ENCODE data around the gene GPN1. TPM values are rescaled to one million over a fixed set of nuclear protein-coding genes. Genes with fewer than 3 reads are reported as not detected.

The GPN1 gene
- 44.6 and 48.5 TPM in 2 replicates for total RNA-seq (2012; rRNA removed)

GRCh38 chr2:27628767-27629709, at the start of gene GPN1, which contains the start of gene CCDC121:
Gene GPN1 (plus strand): TSS chr2:27629050. CDS start chr2:27629059, 9 bp downstream.
Gene CCDC121 (minus strand): TSS chr2:27629012. CDS start chr2:27627799, 1,213 bp downstream.
- H3K4me2 ChIP-seq (ENCODE audit: low read length) = peak within 1 kb of the TSS; percentile 87
- peaks cover 27% of the 10 kb centered on the region for H3K4me1 ChIP-seq (ENCODE audit: control insufficient read depth, insufficient read depth, low read length)
- peaks cover 34% of the 10 kb centered on the region for H3K36me3 ChIP-seq (ENCODE audit: insufficient read depth, low read length)
- peak within 1 kb of the TSS; percentile 96 for H3K9ac ChIP-seq (ENCODE audit: low read depth, low read length)
- no peaks in the 10 kb centered on the region for H3K9me3 ChIP-seq (replicated peaks; ENCODE audit: low read length)
- H3K4me3 ChIP-seq (ENCODE audit: low read length) = peak within 1 kb of the TSS; percentile 87
- no peaks in the 10 kb centered on the region for H3K27me3 ChIP-seq (ENCODE audit: control insufficient read depth, insufficient read depth, low read length)

- Histone ChIP-seq H3K4me2 (ENCODE audit: low read length) (no peak overlapping the region), H3K36me3 (ENCODE audit: insufficient read depth, low read length) (no peaks in the 10 kb centered on the region), H3K9me3 (replicated peaks; ENCODE audit: low read length) (peaks cover 15% of the 10 kb centered on the region), H3K4me3 (ENCODE audit: low read length) (no peak overlapping the region), H3K9ac (ENCODE audit: low read depth, low read length) (no peak overlapping the region), H3K27me3 (ENCODE audit: control insufficient read depth, insufficient read depth, low read length) (no peaks in the 10 kb centered on the region), H3K4me1 (ENCODE audit: control insufficient read depth, insufficient read depth, low read length) (peaks cover 18% of the 10 kb centered on the region)
Measured at GRCh38 chr2:27581417-27582128, 47.3 kb upstream of the GPN1 start.

DNA sequence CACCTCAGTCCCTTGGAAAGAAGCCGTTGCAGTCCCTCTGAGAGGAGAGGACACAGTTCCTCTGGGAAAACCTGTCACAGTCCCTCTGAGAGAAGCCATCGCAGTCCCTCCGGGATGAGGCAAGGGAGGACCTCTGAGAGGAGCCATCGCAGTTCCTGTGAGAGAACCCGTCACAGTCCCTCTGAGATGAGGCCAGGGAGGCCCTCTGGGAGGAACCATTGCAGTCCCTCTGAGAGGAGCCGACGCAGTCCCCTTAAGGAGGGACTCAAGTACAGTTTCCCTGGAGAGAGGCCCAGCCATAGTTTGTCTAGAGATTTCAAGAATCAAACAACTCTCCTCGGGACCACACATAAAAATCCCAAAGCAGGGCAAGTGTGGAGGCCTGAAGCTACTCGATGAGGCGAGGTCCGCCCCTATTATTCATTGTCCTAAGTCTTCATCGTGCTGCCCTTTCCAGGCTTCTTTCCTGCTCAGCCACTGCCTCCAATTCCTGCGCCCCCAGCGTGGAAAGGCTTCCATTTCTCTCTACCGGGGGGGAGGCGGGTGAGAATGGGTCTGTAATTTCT, 46.6 kb upstream of the GPN1 start:
- no peaks in the 10 kb centered on the region for H3K36me3 ChIP-seq (ENCODE audit: insufficient read depth, low read length)
- H3K4me3 ChIP-seq (ENCODE audit: low read length) = peak overlapping the region; percentile 74
- peaks cover 9% of the 10 kb centered on the region for H3K9me3 ChIP-seq (replicated peaks; ENCODE audit: low read length)
- peak overlapping the region; percentile 83 for H3K9ac ChIP-seq (ENCODE audit: low read depth, low read length)
- no peaks in the 10 kb centered on the region for H3K27me3 ChIP-seq (ENCODE audit: control insufficient read depth, insufficient read depth, low read length)
- H3K4me1 ChIP-seq (ENCODE audit: control insufficient read depth, insufficient read depth, low read length) = peaks cover 18% of the 10 kb centered on the region
- H3K4me2 ChIP-seq (ENCODE audit: low read length) = peak overlapping the region; percentile 92

DNA sequence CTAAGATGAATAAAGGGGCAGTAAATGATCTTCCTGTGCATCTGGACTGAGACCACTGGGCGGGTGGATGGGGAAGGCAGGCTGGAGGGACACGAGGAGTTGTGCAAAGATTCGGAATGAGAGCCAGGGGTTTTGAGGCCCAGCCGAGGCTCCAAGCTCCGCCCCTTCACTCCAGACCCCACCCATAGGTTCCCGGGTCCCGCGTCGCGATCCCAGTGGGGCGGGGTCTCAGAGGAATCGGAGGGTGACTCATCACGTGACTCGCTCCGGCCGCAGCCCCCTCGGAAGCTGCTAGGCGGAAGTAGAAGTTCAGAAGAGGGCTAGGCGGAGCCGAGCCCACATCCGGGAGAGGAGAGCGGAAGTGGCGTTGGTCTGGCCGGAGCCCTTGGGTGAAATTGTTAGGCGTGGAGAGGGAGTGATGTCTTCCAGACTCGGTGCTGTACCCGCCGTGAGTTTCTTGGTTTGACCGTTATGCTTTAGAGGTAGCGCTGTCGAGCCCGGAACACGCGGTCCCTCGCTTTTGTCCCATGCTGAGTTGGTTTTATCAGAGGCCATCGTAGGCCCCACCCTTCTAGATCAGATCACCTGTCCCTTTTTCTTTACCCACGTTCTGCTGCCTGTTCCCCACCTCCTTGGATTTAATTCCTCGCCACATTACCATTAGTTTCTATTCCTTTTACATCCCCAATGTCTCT, 46.0 kb upstream of the GPN1 start, which contains the start of gene ZNF512:
Gene ZNF512 (plus strand): TSS at position 348 of the 695 bp plus-strand sequence. CDS start 71 bp downstream, at position 419.
- H3K27me3 ChIP-seq (ENCODE audit: control insufficient read depth, insufficient read depth, low read length) = no peaks in the 10 kb centered on the region
- H3K4me3 ChIP-seq (ENCODE audit: low read length) = peak within 1 kb of the TSS; percentile 74
- no peaks in the 10 kb centered on the region for H3K36me3 ChIP-seq (ENCODE audit: insufficient read depth, low read length)
- H3K4me2 ChIP-seq (ENCODE audit: low read length) = peak within 1 kb of the TSS; percentile 92
- peaks cover 5% of the 10 kb centered on the region for H3K9me3 ChIP-seq (replicated peaks; ENCODE audit: low read length)
- peak within 1 kb of the TSS; percentile 83 for H3K9ac ChIP-seq (ENCODE audit: low read depth, low read length)
- peaks cover 21% of the 10 kb centered on the region for H3K4me1 ChIP-seq (ENCODE audit: control insufficient read depth, insufficient read depth, low read length)

- Histone ChIP-seq H3K4me3 (ENCODE audit: low read length) (peak overlapping the region; percentile 74), H3K36me3 (ENCODE audit: insufficient read depth, low read length) (no peaks in the 10 kb centered on the region), H3K4me1 (ENCODE audit: control insufficient read depth, insufficient read depth, low read length) (peaks cover 26% of the 10 kb centered on the region), H3K4me2 (ENCODE audit: low read length) (peak overlapping the region; percentile 92), H3K9me3 (replicated peaks; ENCODE audit: low read length) (peaks cover 5% of the 10 kb centered on the region), H3K9ac (ENCODE audit: low read depth, low read length) (peak overlapping the region; percentile 83), H3K27me3 (ENCODE audit: control insufficient read depth, insufficient read depth, low read length) (no peaks in the 10 kb centered on the region)
Measured at GRCh38 chr2:27583390-27583915, 45.4 kb upstream of the GPN1 start.

- Histone ChIP-seq H3K36me3 (ENCODE audit: insufficient read depth, low read length) (no peaks in the 10 kb centered on the region), H3K9ac (ENCODE audit: low read depth, low read length) (peak overlapping the region; percentile 27), H3K4me1 (ENCODE audit: control insufficient read depth, insufficient read depth, low read length) (peaks cover 29% of the 10 kb centered on the region), H3K27me3 (ENCODE audit: control insufficient read depth, insufficient read depth, low read length) (no peaks in the 10 kb centered on the region), H3K9me3 (replicated peaks; ENCODE audit: low read length) (peaks cover 2% of the 10 kb centered on the region), H3K4me2 (ENCODE audit: low read length) (peak overlapping the region; percentile 92), H3K4me3 (ENCODE audit: low read length) (peak overlapping the region; percentile 74)
Measured at GRCh38 chr2:27584597-27584996, 44.3 kb upstream of the GPN1 start.

GRCh38 chr2:27587025-27587424, 41.8 kb upstream of the GPN1 start:
- Histone ChIP-seq H3K36me3 (ENCODE audit: insufficient read depth, low read length) (no peaks in the 10 kb centered on the region), H3K9me3 (replicated peaks; ENCODE audit: low read length) (no peaks in the 10 kb centered on the region), H3K4me2 (ENCODE audit: low read length) (no peak overlapping the region), H3K4me1 (ENCODE audit: control insufficient read depth, insufficient read depth, low read length) (peaks cover 29% of the 10 kb centered on the region), H3K9ac (ENCODE audit: low read depth, low read length) (no peak overlapping the region), H3K4me3 (ENCODE audit: low read length) (no peak overlapping the region), H3K27me3 (ENCODE audit: control insufficient read depth, insufficient read depth, low read length) (no peaks in the 10 kb centered on the region)

GRCh38 chr2:27588308-27588707, 40.5 kb upstream of the GPN1 start:
- Histone ChIP-seq H3K9me3 (replicated peaks; ENCODE audit: low read length) (no peaks in the 10 kb centered on the region), H3K4me1 (ENCODE audit: control insufficient read depth, insufficient read depth, low read length) (peaks cover 22% of the 10 kb centered on the region), H3K27me3 (ENCODE audit: control insufficient read depth, insufficient read depth, low read length) (no peaks in the 10 kb centered on the region)

GRCh38 chr2:27591745-27592144, 37.1 kb upstream of the GPN1 start:
- Histone ChIP-seq H3K9me3 (replicated peaks; ENCODE audit: low read length) (no peaks in the 10 kb centered on the region), H3K36me3 (ENCODE audit: insufficient read depth, low read length) (no peaks in the 10 kb centered on the region)

More at GRCh38 chr2:27588308-27588707, 40.5 kb upstream of the GPN1 start:
- H3K4me2 ChIP-seq (ENCODE audit: low read length) = no peak overlapping the region
- no peak overlapping the region for H3K4me3 ChIP-seq (ENCODE audit: low read length)
- no peaks in the 10 kb centered on the region for H3K36me3 ChIP-seq (ENCODE audit: insufficient read depth, low read length)
- H3K9ac ChIP-seq (ENCODE audit: low read depth, low read length) = no peak overlapping the region

DNA sequence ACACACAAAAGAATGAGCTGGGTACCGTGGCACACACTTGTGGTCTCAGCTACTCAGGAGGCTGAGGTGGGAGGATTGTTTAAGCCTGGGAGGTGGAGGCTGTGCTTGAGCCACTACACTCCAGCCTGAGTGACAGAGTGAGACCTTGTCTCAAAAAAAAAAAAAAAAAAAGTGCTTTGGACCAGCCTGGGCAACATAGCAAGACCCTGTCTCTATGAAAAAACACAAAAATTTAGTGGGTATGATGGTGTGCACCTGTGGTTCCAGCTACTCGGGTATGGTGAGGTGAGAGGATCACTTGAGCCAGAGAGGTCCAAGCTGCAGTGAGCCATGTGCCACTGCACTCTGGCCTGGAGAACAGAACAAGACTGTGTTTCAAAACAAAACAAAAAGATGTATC, 35.6 kb upstream of the GPN1 start:
- Histone ChIP-seq H3K4me1 (ENCODE audit: control insufficient read depth, insufficient read depth, low read length) (peaks cover 19% of the 10 kb centered on the region), H3K27me3 (ENCODE audit: control insufficient read depth, insufficient read depth, low read length) (no peaks in the 10 kb centered on the region), H3K4me2 (ENCODE audit: low read length) (no peak overlapping the region), H3K4me3 (ENCODE audit: low read length) (no peak overlapping the region), H3K36me3 (ENCODE audit: insufficient read depth, low read length) (peaks cover 2% of the 10 kb centered on the region), H3K9me3 (replicated peaks; ENCODE audit: low read length) (no peaks in the 10 kb centered on the region), H3K9ac (ENCODE audit: low read depth, low read length) (no peak overlapping the region)

More at GRCh38 chr2:27591745-27592144, 37.1 kb upstream of the GPN1 start:
- Histone ChIP-seq H3K4me1 (ENCODE audit: control insufficient read depth, insufficient read depth, low read length) (peaks cover 16% of the 10 kb centered on the region), H3K4me2 (ENCODE audit: low read length) (no peak overlapping the region), H3K4me3 (ENCODE audit: low read length) (no peak overlapping the region), H3K9ac (ENCODE audit: low read depth, low read length) (no peak overlapping the region), H3K27me3 (ENCODE audit: control insufficient read depth, insufficient read depth, low read length) (no peaks in the 10 kb centered on the region)
